ENCODE data around the gene MRGPRX2. TPM values are rescaled to one million over a fixed set of nuclear protein-coding genes. Genes with fewer than 3 reads are reported as not detected.

The MRGPRX2 gene
- total RNA-seq, 2 experiments from 2014 or later, result not detected

GRCh38 chr11:19089421-19089820 is 28.9 kb upstream of the MRGPRX2 start:
- Mint-ChIP-seq H3K9me3 (no peaks in the 10 kb centered on the region), H3K4me3 (no peak overlapping the region), H3K4me1 (ENCODE audit: low read depth) (no peaks in the 10 kb centered on the region), H3K27ac (no peak overlapping the region), H3K36me3 (no peaks in the 10 kb centered on the region), H3K27me3 (peaks cover 19% of the 10 kb centered on the region)
- ChIA-PET POLR2A (no interaction called here), CTCF (interaction anchor here (0.9 to 3.6 kb wide), 3 partner anchors 12 to 29 kb away, joined by 3 to 17 read pairs (median 7); no protein-coding TSS in a partner anchor)
- intact Hi-C loops (cut with micrococcal nuclease), result no loop called here
- no peak for DNase-seq

GRCh38 chr11:19088791-19089190 is 28.3 kb upstream of the MRGPRX2 start:
- no peak overlapping the region for H3K27ac Mint-ChIP-seq

GRCh38 chr11:19087658-19088057 is 27.1 kb upstream of the MRGPRX2 start:
- DNase-seq, result no peak
- intact Hi-C loops (cut with micrococcal nuclease), result no loop called here
- CTCF ChIA-PET, result interaction anchor here (2.5 to 3.6 kb wide), 2 partner anchors 10 to 17 kb away, joined by 7 to 17 read pairs; no protein-coding TSS in a partner anchor

More at GRCh38 chr11:19088791-19089190, 28.3 kb upstream of the MRGPRX2 start:
- Mint-ChIP-seq H3K36me3 (no peaks in the 10 kb centered on the region), H3K9me3 (no peaks in the 10 kb centered on the region), H3K4me1 (ENCODE audit: low read depth) (no peaks in the 10 kb centered on the region), H3K4me3 (no peak overlapping the region), H3K27me3 (peaks cover 19% of the 10 kb centered on the region)
- ChIA-PET POLR2A (no interaction called here), CTCF (interaction anchor here (2.5 to 3.6 kb wide), 2 partner anchors 11 to 18 kb away, joined by 7 to 17 read pairs; no protein-coding TSS in a partner anchor)
- intact Hi-C loops (cut with micrococcal nuclease), result no loop called here
- no peak for DNase-seq

GRCh38 chr11:19084661-19085315 is 24.3 kb upstream of the MRGPRX2 start:
- ChIA-PET CTCF (no interaction called here), POLR2A (no interaction called here)
- H3K36me3 Mint-ChIP-seq, result no peaks in the 10 kb centered on the region
- H3K27me3 Mint-ChIP-seq, result peaks cover 14% of the 10 kb centered on the region
- intact Hi-C loops (cut with micrococcal nuclease), result no loop called here
- H3K9me3 Mint-ChIP-seq, result no peaks in the 10 kb centered on the region
- no peaks in the 10 kb centered on the region for H3K4me1 Mint-ChIP-seq (ENCODE audit: low read depth)
- no peak for DNase-seq
- H3K4me3 Mint-ChIP-seq, result no peak overlapping the region
- no peak overlapping the region for H3K27ac Mint-ChIP-seq

More at GRCh38 chr11:19087658-19088057, 27.1 kb upstream of the MRGPRX2 start:
- Mint-ChIP-seq H3K36me3 (no peaks in the 10 kb centered on the region), H3K27me3 (peaks cover 16% of the 10 kb centered on the region), H3K27ac (no peak overlapping the region), H3K9me3 (no peaks in the 10 kb centered on the region), H3K4me3 (no peak overlapping the region), H3K4me1 (ENCODE audit: low read depth) (no peaks in the 10 kb centered on the region)
- POLR2A ChIA-PET, result no interaction called here

- Mint-ChIP-seq H3K36me3 (no peaks in the 10 kb centered on the region), H3K4me3 (no peak overlapping the region), H3K9me3 (no peaks in the 10 kb centered on the region), H3K27ac (no peak overlapping the region), H3K4me1 (ENCODE audit: low read depth) (no peaks in the 10 kb centered on the region), H3K27me3 (peaks cover 11% of the 10 kb centered on the region)
- ChIA-PET CTCF (interaction anchor here (7.5 kb wide), 1 partner anchor 13 kb away, joined by 55 read pairs; no protein-coding TSS in a partner anchor), POLR2A (interaction anchor here (1.2 kb wide), 1 partner anchor 33 kb away, joined by 4 read pairs; no protein-coding TSS in a partner anchor)
- intact Hi-C loops (cut with micrococcal nuclease), result no loop called here
- DNase-seq, result no peak
These were observed 22.6 kb upstream of the MRGPRX2 start for GRCh38 chr11:19083166-19083565.

GRCh38 chr11:19080579-19080993 is 20.1 kb upstream of the MRGPRX2 start:
- H3K27ac Mint-ChIP-seq, result no peak overlapping the region
- DNase-seq, result no peak
- H3K4me1 Mint-ChIP-seq (ENCODE audit: low read depth), result no peaks in the 10 kb centered on the region
- ChIA-PET POLR2A (interaction anchor here (1.1 kb wide), 1 partner anchor 24 kb away, joined by 3 read pairs; no protein-coding TSS in a partner anchor), CTCF (interaction anchor here (0.8 to 7.5 kb wide), 3 partner anchors 10 to 36 kb away, joined by 3 to 55 read pairs (median 3); no protein-coding TSS in a partner anchor)
- no peaks in the 10 kb centered on the region for H3K36me3 Mint-ChIP-seq
- intact Hi-C loops (cut with micrococcal nuclease), result no loop called here
- H3K27me3 Mint-ChIP-seq, result peaks cover 5% of the 10 kb centered on the region
- no peaks in the 10 kb centered on the region for H3K9me3 Mint-ChIP-seq
- H3K4me3 Mint-ChIP-seq, result no peak overlapping the region

GRCh38 chr11:19079643-19080440 is 19.3 kb upstream of the MRGPRX2 start:
- intact Hi-C loops (cut with micrococcal nuclease), result loop anchor here (10.0 kb wide), 2 partner anchors 95 to 225 kb away; no protein-coding TSS in a partner anchor
- Mint-ChIP-seq H3K36me3 (no peaks in the 10 kb centered on the region), H3K4me3 (no peak overlapping the region), H3K9me3 (no peaks in the 10 kb centered on the region), H3K4me1 (ENCODE audit: low read depth) (no peaks in the 10 kb centered on the region), H3K27ac (no peak overlapping the region), H3K27me3 (peaks cover 5% of the 10 kb centered on the region)
- DNase-seq, result no peak
- ChIA-PET POLR2A (no interaction called here), CTCF (interaction anchor here (0.8 to 7.5 kb wide), 4 partner anchors 10 to 42 kb away, joined by 3 to 55 read pairs (median 18); partner anchors contain the start of gene MRGPRX2)

GRCh38 chr11:19077965-19078364 is 17.4 kb upstream of the MRGPRX2 start:
- Mint-ChIP-seq H3K4me3 (no peak overlapping the region), H3K9me3 (no peaks in the 10 kb centered on the region), H3K4me1 (ENCODE audit: low read depth) (no peaks in the 10 kb centered on the region), H3K27me3 (peaks cover 5% of the 10 kb centered on the region), H3K36me3 (no peaks in the 10 kb centered on the region), H3K27ac (no peak overlapping the region)
- intact Hi-C loops (cut with micrococcal nuclease), result loop anchor here (2.0 to 10.0 kb wide), 4 partner anchors 39 to 227 kb away; partner anchors contain the start of gene ZDHHC13
- no peak for DNase-seq
- POLR2A ChIA-PET, result no interaction called here
- CTCF ChIA-PET, result interaction anchor here (0.8 to 7.5 kb wide), 19 partner anchors 8 to 477 kb away, joined by 3 to 55 read pairs (median 6); partner anchors contain the start of genes MRGPRX2 and ZDHHC13

GRCh38 chr11:19076744-19077589 is 16.4 kb upstream of the MRGPRX2 start:
- ChIA-PET POLR2A (interaction anchor here (0.6 kb wide), 2 partner anchors 17 to 24 kb away, joined by 3 read pairs; no protein-coding TSS in a partner anchor), CTCF (interaction anchor here (0.5 to 7.5 kb wide), 38 partner anchors 7 to 1697 kb away, joined by 3 to 55 read pairs (median 4); partner anchors contain the start of genes MRGPRX2 and ZDHHC13)
- Mint-ChIP-seq H3K36me3 (no peaks in the 10 kb centered on the region), H3K27ac (no peak overlapping the region), H3K4me1 (ENCODE audit: low read depth) (no peaks in the 10 kb centered on the region), H3K9me3 (no peaks in the 10 kb centered on the region), H3K4me3 (no peak overlapping the region), H3K27me3 (peaks cover 5% of the 10 kb centered on the region)
- intact Hi-C loops (cut with micrococcal nuclease), result loop anchor here (2.0 to 10.0 kb wide), 4 partner anchors 40 to 228 kb away; partner anchors contain the start of gene ZDHHC13
- DNase-seq, result peak; percentile 78

GRCh38 chr11:19075636-19076035 is 15.1 kb upstream of the MRGPRX2 start:
- ChIA-PET CTCF (interaction anchor here (0.7 to 7.5 kb wide), 8 partner anchors 5 to 483 kb away, joined by 3 to 55 read pairs (median 8); partner anchors contain the start of gene MRGPRX2), POLR2A (no interaction called here)
- no peaks in the 10 kb centered on the region for H3K9me3 Mint-ChIP-seq
- no peak overlapping the region for H3K27ac Mint-ChIP-seq
- intact Hi-C loops (cut with micrococcal nuclease), result loop anchor here (2.0 to 10.0 kb wide), 4 partner anchors 41 to 229 kb away; partner anchors contain the start of gene ZDHHC13
- H3K4me1 Mint-ChIP-seq (ENCODE audit: low read depth), result peaks cover 4% of the 10 kb centered on the region
- no peak overlapping the region for H3K4me3 Mint-ChIP-seq
- no peaks in the 10 kb centered on the region for H3K36me3 Mint-ChIP-seq
- DNase-seq, result no peak
- H3K27me3 Mint-ChIP-seq, result peaks cover 5% of the 10 kb centered on the region

Measured in activated CD4-positive, alpha-beta memory T cell treated with anti-CD3 and anti-CD28 coated beads for 36 hours (primary cell).